GM19438 (cell line): ENCODE measurements around the gene CEACAM3.
"Not testable (repeated sequence)": the region's sequence is repeated elsewhere in the genome, so short reads cannot be mapped to it uniquely, and the experiment has no call there.

Experiments
- ATAC-seq: cut with Tn5 transposase; IDR thresholded peaks from one replicate; pipeline ENCODE4 v1.9.1; 2021; ENCODE audit warnings: low read depth; ENCODE audit not compliant: unreplicated experiment

The CEACAM3 gene

GRCh38 chr19:41796362-41796761, at the start of gene CEACAM3:
Gene CEACAM3 (plus strand): TSS chr19:41796587. CDS start chr19:41796678, 91 bp downstream.
- no peak for ATAC-seq

DNA sequence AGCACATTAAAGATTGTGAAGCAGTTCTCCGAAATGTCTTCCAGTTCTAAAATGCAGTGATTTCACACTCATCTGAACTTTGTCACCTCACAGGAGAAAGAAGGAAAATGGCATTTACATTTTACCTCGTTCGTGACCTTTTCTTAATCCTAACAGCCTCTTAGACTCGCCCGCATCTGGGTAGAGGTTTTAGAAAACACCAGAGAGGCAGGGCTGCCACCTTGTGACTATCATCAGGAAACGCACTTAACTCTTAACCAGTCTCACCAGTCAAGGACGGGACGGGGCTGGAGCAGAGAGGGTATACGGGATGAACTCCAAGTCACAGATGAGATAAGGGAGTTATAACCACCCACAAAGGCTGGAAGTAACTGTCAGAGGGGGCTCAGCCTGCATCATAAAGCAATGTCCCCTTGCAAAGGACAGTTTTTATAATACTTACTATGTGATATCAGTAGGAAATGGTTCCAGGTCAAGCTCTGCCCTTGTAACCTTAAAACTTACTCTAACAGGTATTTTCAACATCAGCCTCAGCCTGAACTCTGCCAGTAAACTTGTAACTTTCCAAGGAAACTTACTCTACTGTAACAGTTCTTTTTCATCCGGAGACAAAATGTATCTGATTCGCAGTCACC, 49.7 kb upstream of the CEACAM3 start:
- ATAC-seq, result no peak

DNA sequence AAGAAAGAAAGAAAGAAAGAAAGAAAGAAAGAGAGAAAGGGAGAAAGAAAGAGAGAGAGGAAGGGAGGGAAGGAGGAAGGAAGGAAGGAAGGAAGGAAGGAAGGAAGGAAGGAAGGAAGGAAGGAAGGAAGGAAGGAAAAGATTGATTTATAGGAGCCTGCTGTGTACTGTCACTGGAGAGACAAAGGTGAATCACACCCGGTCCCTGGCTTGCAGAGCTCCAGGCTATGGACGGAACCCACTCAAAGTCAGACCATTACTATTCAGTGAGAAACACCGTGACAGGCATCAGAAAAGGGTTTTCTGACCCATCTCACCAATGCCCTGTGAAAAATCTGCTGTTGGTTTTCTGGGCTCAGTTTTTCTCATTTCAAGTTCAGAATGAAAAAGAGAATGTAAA, 48.4 kb upstream of the CEACAM3 start:
- no peak for ATAC-seq

GRCh38 chr19:41750248-41751134, 45.9 kb upstream of the CEACAM3 start:
- not testable (repeated sequence) for ATAC-seq

GRCh38 chr19:41753159-41753558, 43.2 kb upstream of the CEACAM3 start:
- ATAC-seq, result no peak

DNA sequence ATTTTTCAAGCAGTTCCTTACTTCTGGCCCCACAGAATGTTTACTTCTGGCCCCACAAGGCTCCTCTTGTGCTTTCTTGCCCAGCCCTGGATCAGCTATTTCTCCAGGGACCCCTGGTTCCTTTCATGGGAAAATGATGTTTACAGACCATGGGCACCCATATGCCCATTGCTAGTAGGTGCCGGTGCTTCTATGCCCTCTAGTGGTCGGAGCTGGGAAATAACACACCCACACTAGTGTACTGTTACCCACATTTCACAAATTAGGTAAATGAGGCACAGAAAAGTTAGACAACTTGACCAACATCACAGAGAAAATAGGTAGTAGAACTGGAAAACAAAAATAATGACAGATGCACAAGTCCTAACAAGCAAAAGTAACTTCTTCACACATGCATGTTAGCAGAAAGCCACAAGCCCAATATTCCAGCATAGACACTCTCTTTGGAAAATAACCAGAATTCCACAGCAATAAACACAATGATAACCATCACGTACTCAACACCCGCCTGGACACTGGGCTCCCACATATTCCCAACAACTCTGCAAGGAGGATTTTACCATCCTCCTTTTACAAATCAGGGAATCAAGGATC, 42.4 kb upstream of the CEACAM3 start:
- no peak for ATAC-seq

DNA sequence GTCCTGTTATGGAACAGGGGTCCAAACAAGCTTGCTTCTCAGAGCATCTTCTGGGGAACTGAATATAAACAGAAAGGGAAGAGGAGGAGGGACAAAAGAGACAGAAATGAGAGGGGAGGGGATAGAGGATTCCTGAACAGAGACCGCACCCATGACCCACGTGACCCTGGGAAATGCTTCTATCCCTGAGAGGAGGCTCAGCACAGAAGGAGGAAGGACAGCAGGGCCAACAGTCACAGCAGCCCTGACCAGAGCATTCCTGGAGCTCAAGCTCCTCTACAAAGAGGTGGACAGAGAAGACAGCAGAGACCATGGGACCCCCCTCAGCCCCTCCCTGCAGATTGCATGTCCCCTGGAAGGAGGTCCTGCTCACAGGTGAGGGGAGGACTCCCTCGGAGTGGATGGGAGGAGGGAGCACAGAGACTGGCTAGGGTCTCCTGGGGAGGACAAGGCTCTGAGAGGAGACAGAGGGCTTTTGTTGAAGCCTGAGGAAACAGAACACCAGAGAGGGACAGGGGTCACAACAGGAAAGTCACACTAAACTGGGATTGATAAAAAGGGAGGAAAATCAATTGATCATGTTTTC, 41.0 kb upstream of the CEACAM3 start, which contains the start of gene CEACAM6:
CEACAM6 (plus strand) TSS at position 203 of the 586 bp plus-strand sequence; CDS start at position 312, 109 bp downstream.
- ATAC-seq, result no peak

DNA sequence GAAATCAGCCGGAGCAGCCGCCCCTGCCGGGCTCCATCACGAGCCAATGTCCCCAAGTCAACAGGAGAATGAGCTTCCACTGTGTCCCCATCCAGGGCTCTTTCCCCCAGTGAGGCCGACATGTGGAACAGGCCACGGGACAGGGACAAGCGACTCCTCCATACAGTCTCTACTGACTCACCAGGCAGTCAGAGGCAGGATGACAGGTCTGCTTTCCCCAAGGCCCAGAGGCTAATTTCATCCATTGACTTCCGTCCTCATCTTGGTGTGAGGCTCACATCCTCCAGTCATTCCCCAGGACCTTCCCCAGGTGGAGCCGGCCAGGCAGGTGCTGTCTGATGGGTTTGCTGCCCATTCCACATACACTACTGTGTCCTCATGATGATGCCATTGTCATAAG, 37.5 kb upstream of the CEACAM3 start:
- ATAC-seq, result no peak

- ATAC-seq, result no peak
Measured at GRCh38 chr19:41767115-41767514, 29.3 kb upstream of the CEACAM3 start.

- ATAC-seq, result not testable (repeated sequence)
Measured at GRCh38 chr19:41768105-41768504, 28.3 kb upstream of the CEACAM3 start.

DNA sequence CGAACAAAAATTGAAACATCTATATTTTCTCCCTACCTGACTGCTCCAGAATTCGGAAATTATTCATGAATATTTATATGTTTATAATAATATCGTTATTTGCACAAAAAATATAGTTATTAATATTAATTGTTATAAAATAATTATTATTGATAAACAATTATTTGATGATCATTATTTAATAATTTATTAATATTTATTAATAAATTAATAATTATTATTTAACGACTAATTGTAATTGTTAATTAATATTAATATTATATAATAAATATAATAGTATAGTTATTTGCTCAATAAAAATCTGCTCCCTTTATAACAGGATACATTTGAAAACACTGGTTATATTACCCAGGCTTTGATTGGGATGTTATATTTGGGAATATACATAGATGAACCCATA, 26.8 kb upstream of the CEACAM3 start:
- ATAC-seq, result no peak

- ATAC-seq, result no peak
Measured at GRCh38 chr19:41771410-41771809, 25.0 kb upstream of the CEACAM3 start.

DNA sequence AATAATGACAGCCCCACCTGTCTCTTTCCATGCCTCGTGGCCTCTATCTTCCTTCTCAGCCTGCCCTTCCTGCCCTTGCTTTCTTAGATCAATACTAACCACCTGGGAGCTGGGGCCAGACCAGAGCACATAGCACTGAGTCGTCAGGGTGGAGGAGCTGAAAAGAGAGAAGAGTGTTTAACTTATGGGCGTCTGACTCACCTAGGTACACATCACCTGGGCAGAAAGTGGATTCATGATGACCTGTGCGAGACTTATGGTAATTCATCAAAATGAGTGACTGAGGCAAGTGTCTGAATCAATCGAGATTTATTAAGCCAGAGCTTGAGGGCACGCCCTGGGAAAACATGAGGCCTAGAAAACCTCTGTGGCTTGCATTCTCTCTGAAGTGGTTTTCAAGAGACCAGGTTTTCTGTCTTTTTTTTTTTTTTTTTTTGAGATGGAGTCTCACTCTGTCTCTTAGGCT, 21.8 kb upstream of the CEACAM3 start:
- no peak for ATAC-seq

DNA sequence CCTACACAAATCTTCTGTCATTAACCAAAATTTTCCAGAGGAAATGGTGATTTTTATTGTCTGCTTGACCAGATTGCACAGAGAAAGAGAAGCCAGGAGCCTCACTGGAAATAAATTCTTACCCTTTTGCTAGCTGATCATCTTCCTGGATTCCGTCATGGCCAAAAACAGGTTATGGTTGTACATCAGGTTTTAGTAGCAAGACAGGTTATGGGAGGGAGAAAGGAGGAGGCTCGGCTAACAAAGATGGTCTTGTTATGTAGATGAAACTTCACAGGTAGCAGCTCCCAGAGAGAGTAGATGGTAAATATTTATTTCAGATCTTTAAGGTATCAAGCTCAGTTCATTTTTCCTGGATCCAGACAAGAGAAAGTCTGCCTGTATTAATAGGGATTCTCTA, 19.7 kb upstream of the CEACAM3 start:
- no peak for ATAC-seq

GRCh38 chr19:41783612-41784011, 12.8 kb upstream of the CEACAM3 start:
- ATAC-seq, result no peak

GRCh38 chr19:41784312-41784711, 12.1 kb upstream of the CEACAM3 start:
- no peak for ATAC-seq

GRCh38 chr19:41784743-41785142, 11.6 kb upstream of the CEACAM3 start:
- no peak for ATAC-seq

- no peak for ATAC-seq
Measured at GRCh38 chr19:41785653-41786052, 10.7 kb upstream of the CEACAM3 start.

DNA sequence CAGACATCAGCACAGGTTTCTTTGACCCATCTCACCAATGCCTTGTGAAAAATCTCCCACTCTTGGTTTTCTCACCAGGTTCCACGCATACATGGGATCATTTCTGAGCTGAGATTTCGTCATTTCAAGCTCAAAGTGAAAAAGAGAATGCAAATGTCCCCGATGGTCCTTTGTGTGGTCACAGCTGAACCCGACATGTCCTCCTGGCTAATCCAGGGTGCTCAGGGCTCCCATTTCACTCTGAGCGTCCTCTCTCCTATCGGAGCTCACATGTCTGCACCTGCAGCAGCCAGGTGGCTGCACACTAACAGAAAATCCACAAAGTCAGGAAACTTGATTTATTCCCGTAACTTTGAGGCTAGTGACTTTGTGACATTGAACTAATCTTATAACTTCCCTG, 9.3 kb upstream of the CEACAM3 start:
- no peak for ATAC-seq

DNA sequence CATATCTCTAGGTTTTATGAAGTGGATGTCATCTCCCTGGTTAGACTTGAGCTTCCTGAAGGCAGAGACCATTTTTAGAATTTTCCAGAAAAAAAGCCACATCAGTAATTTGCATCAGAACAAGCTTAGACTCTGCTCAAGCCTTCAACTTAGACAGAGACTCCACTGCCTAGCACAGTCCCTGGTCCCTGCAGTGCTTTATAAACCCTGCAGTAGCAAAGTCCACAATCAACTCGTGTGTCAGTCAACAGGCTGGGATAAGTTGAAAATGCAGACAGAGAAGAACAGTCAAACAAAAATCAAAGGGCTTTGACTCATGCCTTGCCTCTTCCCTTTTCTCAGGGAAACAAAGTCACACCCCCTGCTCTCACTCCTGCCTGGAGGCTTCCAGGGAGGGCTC, 7.9 kb upstream of the CEACAM3 start:
- ATAC-seq, result not testable (repeated sequence)

GRCh38 chr19:41789053-41789452, 7.3 kb upstream of the CEACAM3 start:
- ATAC-seq, result not testable (repeated sequence)
